Neural cell (in vitro differentiated cells): ENCODE data around the gene NFASC. TPM values are rescaled to one million over a fixed set of nuclear protein-coding genes. Genes with fewer than 3 reads are reported as not detected.

ENCODE experiments used
- H2AFZ ChIP-seq: fragments of 200-600, 300-800 bp; sonication (generic), shearing (Covaris generic); 2 replicates; pipeline ENCODE4 v1.6.0; 2014; ENCODE audit warnings: low read depth, mild to moderate bottlenecking, antibody characterized with exemption, low read length, moderate library complexity
- H3F3A ChIP-seq: fragments of 200-600 bp; shearing (Covaris generic); 2 replicates; pipeline ENCODE4 v1.6.1; 2016; ENCODE audit warnings: mild to moderate bottlenecking, moderate library complexity, mixed read lengths, antibody characterized with exemption, low read length; ENCODE audit not compliant: insufficient read depth, poor library complexity, severe bottlenecking
- H3K27ac ChIP-seq: fragments of 200-600, 300-800 bp; sonication (generic), shearing (Covaris generic); 2 replicates; pipeline ENCODE4 v1.5.1; 2014; ENCODE audit warnings: mild to moderate bottlenecking, low read length, moderate library complexity
- H3K27me3 ChIP-seq: fragments of 300-800, 200-600 bp; sonication (generic), shearing (Covaris generic); 2 replicates; pipeline ENCODE4 v1.6.0; 2014; ENCODE audit warnings: mild to moderate bottlenecking, low read depth, low read length, moderate library complexity; ENCODE audit not compliant: insufficient read depth
- H3K36me3 ChIP-seq: fragments of 300-800, 200-600 bp; sonication (generic), shearing (Covaris generic); 2 replicates; pipeline ENCODE4 v1.5.1; 2014; ENCODE audit warnings: mild to moderate bottlenecking, antibody characterized with exemption, low read length, moderate library complexity; ENCODE audit not compliant: insufficient read depth
- H3K4me2 ChIP-seq: fragments of 300-800, 200-600 bp; sonication (generic), shearing (Covaris generic); 2 replicates; pipeline ENCODE4 v1.6.0; 2014; ENCODE audit warnings: mild to moderate bottlenecking, low read length
- H3K4me3 ChIP-seq: fragments of 300-800, 200-600 bp; sonication (generic), shearing (Covaris generic); 2 replicates; pipeline ENCODE4 v1.5.1; 2014; ENCODE audit warnings: mild to moderate bottlenecking, low read length, moderate library complexity
- H3K79me2 ChIP-seq: fragments of 200-600 bp; shearing (Covaris generic); replicated peaks from 2 replicates; pipeline ENCODE4 v1.6.0; 2014; ENCODE audit warnings: mild to moderate bottlenecking, low read length, moderate library complexity; ENCODE audit not compliant: insufficient read depth
- H3K9ac ChIP-seq: fragments of 300-800, 200-600 bp; sonication (generic), shearing (Covaris generic); 2 replicates; pipeline ENCODE4 v1.6.1; 2016; ENCODE audit warnings: mild to moderate bottlenecking, low read length, mixed read lengths
- H3K9me2 ChIP-seq: fragments of 200-600 bp; shearing (Covaris generic); 2 replicates; pipeline ENCODE4 v1.6.1; 2016; ENCODE audit warnings: mild to moderate bottlenecking, low read length, mixed read lengths; ENCODE audit not compliant: insufficient read depth
- H3K9me3 ChIP-seq: fragments of 200-600, 300-800 bp; sonication (generic), shearing (Covaris generic); 2 replicates; pipeline ENCODE4 v1.6.1; 2016; ENCODE audit warnings: mild to moderate bottlenecking, mixed run types, low read length, moderate library complexity, mixed read lengths
- H4K20me1 ChIP-seq: fragments of 200-600 bp; shearing (Covaris generic); 2 replicates; pipeline ENCODE4 v1.6.1; 2016; ENCODE audit warnings: mild to moderate bottlenecking, mixed run types; ENCODE audit not compliant: insufficient read depth
- CTCF ChIP-seq: fragments of 450-650 bp; IDR thresholded peaks from 2 replicates; pipeline ENCODE4 v1.5.1; 2014; ENCODE audit warnings: antibody characterized with exemption, mild to moderate bottlenecking, moderate library complexity; ENCODE audit not compliant: poor library complexity, severe bottlenecking
- EP300 ChIP-seq: fragments of 450-650 bp; conservative IDR thresholded peaks from 2 replicates; pipeline ENCODE4 v1.6.1; 2014; ENCODE audit warnings: antibody characterized with exemption, mild to moderate bottlenecking, moderate library complexity; ENCODE audit not compliant: poor library complexity, severe bottlenecking
- EZH2 ChIP-seq: fragments of 200-600, 300-800 bp; shearing (Covaris generic), sonication (generic); IDR thresholded peaks from 2 replicates; pipeline ENCODE4 v1.6.1; 2014; ENCODE audit warnings: antibody characterized with exemption, low read length, borderline replicate concordance, mild to moderate bottlenecking; ENCODE audit not compliant: insufficient read depth, poor library complexity, severe bottlenecking
- MXI1 ChIP-seq: fragments of 450-650 bp; conservative IDR thresholded peaks from 2 replicates; pipeline ENCODE4 v1.6.1; 2014; ENCODE audit warnings: antibody characterized with exemption, mild to moderate bottlenecking; ENCODE audit not compliant: poor library complexity, severe bottlenecking
- POLR2AphosphoS5 ChIP-seq: IDR thresholded peaks from 2 replicates; pipeline ENCODE4 v1.6.1; 2012
- RAD21 ChIP-seq: fragments of 450-650 bp; conservative IDR thresholded peaks from 2 replicates; pipeline ENCODE4 v1.6.1; 2014; ENCODE audit warnings: antibody characterized with exemption, mild to moderate bottlenecking, moderate library complexity
- SMC3 ChIP-seq: fragments of 450-650 bp; conservative IDR thresholded peaks from 2 replicates; pipeline ENCODE4 v1.6.1; 2014; ENCODE audit warnings: antibody characterized with exemption, mild to moderate bottlenecking, moderate library complexity; ENCODE audit not compliant: poor library complexity
- TAF1 ChIP-seq: IDR thresholded peaks from 2 replicates; pipeline ENCODE4 v1.6.1; 2012; ENCODE audit warnings: low read depth
- polyA plus RNA-seq: library from polyadenylated mRNA; depleted of rRNA; stranded (reverse); fragments of >200 nt; gene quantifications from 2 replicates; pipeline ENCODE4 v1.2.3, GENCODE V29; 2014
- TF ChIP-seq, protein P1 (sequence below): IDR thresholded peaks from 2 replicates; pipeline ENCODE4 v1.6.1; 2012; ENCODE audit warnings: borderline replicate concordance

Gene NFASC
- polyA plus RNA-seq, 1 donor from 2014 or later: 23.9 TPM

DNA sequence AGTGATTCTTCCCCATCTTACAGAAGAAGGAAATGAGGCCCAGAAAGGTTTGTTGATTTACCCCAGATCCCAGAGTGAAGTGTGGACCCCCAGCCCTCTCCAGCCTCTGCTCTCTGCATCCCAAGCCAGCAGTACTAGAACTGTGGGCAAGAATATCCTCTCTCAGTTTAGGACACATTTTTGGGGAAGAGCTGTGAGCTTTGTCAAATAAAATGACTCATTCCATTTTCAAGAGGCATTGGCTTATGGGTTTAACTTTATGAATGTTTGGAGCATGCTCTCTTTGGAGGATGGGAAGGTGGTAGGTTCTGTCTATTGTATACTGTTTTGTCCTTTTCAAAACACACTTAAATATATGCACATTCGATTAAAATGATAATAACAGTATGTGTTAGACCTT lies 101.8 kb downstream of the NFASC start:
- Histone ChIP-seq H3K4me2 (no peak overlapping the region), H2AFZ (no peak overlapping the region), H4K20me1 (no peaks in the 10 kb centered on the region), H3K4me3 (no peak overlapping the region), H3K9ac (no peak overlapping the region), H3F3A (no peaks in the 10 kb centered on the region), H3K9me2 (no peaks in the 10 kb centered on the region), H3K36me3 (no peaks in the 10 kb centered on the region), H3K27ac (no peak overlapping the region), H3K79me2 (no peaks in the 10 kb centered on the region), H3K9me3 (no peaks in the 10 kb centered on the region), H3K27me3 (no peaks in the 10 kb centered on the region)
- TF ChIP-seq MXI1 (no peak), TAF1 (no peak), CTCF (no peak), POLR2AphosphoS5 (no peak), RAD21 (no peak), EZH2 (no peak), EP300 (no peak), SMC3 (no peak)
- TF ChIP-seq, protein P1, sequence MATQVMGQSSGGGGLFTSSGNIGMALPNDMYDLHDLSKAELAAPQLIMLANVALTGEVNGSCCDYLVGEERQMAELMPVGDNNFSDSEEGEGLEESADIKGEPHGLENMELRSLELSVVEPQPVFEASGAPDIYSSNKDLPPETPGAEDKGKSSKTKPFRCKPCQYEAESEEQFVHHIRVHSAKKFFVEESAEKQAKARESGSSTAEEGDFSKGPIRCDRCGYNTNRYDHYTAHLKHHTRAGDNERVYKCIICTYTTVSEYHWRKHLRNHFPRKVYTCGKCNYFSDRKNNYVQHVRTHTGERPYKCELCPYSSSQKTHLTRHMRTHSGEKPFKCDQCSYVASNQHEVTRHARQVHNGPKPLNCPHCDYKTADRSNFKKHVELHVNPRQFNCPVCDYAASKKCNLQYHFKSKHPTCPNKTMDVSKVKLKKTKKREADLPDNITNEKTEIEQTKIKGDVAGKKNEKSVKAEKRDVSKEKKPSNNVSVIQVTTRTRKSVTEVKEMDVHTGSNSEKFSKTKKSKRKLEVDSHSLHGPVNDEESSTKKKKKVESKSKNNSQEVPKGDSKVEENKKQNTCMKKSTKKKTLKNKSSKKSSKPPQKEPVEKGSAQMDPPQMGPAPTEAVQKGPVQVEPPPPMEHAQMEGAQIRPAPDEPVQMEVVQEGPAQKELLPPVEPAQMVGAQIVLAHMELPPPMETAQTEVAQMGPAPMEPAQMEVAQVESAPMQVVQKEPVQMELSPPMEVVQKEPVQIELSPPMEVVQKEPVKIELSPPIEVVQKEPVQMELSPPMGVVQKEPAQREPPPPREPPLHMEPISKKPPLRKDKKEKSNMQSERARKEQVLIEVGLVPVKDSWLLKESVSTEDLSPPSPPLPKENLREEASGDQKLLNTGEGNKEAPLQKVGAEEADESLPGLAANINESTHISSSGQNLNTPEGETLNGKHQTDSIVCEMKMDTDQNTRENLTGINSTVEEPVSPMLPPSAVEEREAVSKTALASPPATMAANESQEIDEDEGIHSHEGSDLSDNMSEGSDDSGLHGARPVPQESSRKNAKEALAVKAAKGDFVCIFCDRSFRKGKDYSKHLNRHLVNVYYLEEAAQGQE: no peak

DNA sequence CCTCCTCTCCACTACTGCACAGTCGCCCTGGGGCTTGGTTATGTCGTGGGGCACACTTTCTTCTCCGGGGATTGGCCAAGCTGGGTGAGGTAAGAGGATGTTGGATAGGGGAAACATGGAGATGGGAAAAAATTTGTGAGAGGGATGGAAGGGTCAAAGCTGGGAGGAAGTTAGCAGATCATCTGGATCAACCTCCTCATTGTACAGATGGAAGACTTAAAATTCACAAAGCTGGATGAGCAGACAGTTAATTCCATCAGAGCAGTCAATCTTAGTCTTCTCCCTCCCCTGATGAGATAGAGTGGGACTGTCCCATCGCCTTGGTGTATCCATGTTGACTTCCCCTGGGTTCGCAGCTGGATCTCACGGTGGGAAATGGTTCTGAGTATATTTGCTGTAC lies 102.8 kb downstream of the NFASC start:
- Histone ChIP-seq H4K20me1 (no peaks in the 10 kb centered on the region), H3K79me2 (no peaks in the 10 kb centered on the region), H3K9ac (no peak overlapping the region), H3K27ac (no peak overlapping the region), H2AFZ (no peak overlapping the region), H3K4me2 (no peak overlapping the region), H3K9me3 (no peaks in the 10 kb centered on the region), H3K36me3 (peaks cover 4% of the 10 kb centered on the region), H3F3A (no peaks in the 10 kb centered on the region), H3K4me3 (no peak overlapping the region), H3K27me3 (no peaks in the 10 kb centered on the region), H3K9me2 (no peaks in the 10 kb centered on the region)
- no peak for TF ChIP-seq MXI1
- TF ChIP-seq EP300: no peak
- TF ChIP-seq CTCF: no peak
- TF ChIP-seq EZH2: no peak
- no peak for TF ChIP-seq TAF1
- TF ChIP-seq SMC3: no peak
- no peak for TF ChIP-seq RAD21
- no peak for TF ChIP-seq POLR2AphosphoS5
- TF ChIP-seq, protein P1: no peak
